Retinal pigment epithelial cell (primary cell): Measurements from ENCODE around the gene MYRIP.
A peak's percentile ranks its signal among the peaks of the same experiment; 100 is the strongest.

Experiments
- DNase-seq: peaks from one replicate; pipeline ENCODE4 v3.0.0-alpha.2; 2010; ENCODE audit warnings: low read depth
- H3K4me3 ChIP-seq: 2 replicates; pipeline ENCODE4 v1.5.1; 2011; ENCODE audit warnings: mild to moderate bottlenecking, low read length, control low read depth, moderate library complexity
- CTCF ChIP-seq: conservative IDR thresholded peaks from 2 replicates; pipeline ENCODE4 v1.5.1; 2011; ENCODE audit warnings: low read depth, low read length, control low read depth, inconsistent platforms

The MYRIP gene

GRCh38 chr3:40240921-40241320 lies 431.5 kb downstream of the MYRIP start:
- TF ChIP-seq CTCF, result no peak
- no peak for DNase-seq
- H3K4me3 ChIP-seq, result no peak overlapping the region

- DNase-seq, result no peak
- TF ChIP-seq CTCF, result no peak
Measured at GRCh38 chr3:40242216-40242615, 432.8 kb downstream of the MYRIP start.

GRCh38 chr3:40242638-40243037 lies 433.2 kb downstream of the MYRIP start:
- TF ChIP-seq CTCF, result no peak
- DNase-seq, result no peak
- H3K4me3 ChIP-seq, result no peak overlapping the region

More at GRCh38 chr3:40242216-40242615, 432.8 kb downstream of the MYRIP start:
- no peak overlapping the region for H3K4me3 ChIP-seq

- no peak overlapping the region for H3K4me3 ChIP-seq
- no peak for DNase-seq
- TF ChIP-seq CTCF, result no peak
Measured at GRCh38 chr3:40243056-40243455, 433.6 kb downstream of the MYRIP start.

GRCh38 chr3:40247714-40248454 lies 438.5 kb downstream of the MYRIP start:
- DNase-seq, result no peak
- no peak for TF ChIP-seq CTCF

GRCh38 chr3:40248591-40248990 lies 439.2 kb downstream of the MYRIP start:
- TF ChIP-seq CTCF, result no peak
- peak; percentile 8 for DNase-seq
- no peak overlapping the region for H3K4me3 ChIP-seq

More at GRCh38 chr3:40247714-40248454, 438.5 kb downstream of the MYRIP start:
- H3K4me3 ChIP-seq, result no peak overlapping the region

GRCh38 chr3:40249168-40249567 lies 439.8 kb downstream of the MYRIP start:
- TF ChIP-seq CTCF, result no peak
- H3K4me3 ChIP-seq, result no peak overlapping the region
- no peak for DNase-seq
